Esophagus muscularis mucosa (tissue), 4 donors: Measurements from ENCODE around the gene MPPED1.

Source experiments
- CTCF ChIP-seq, 3 experiments: fragments of 200-600 bp in 2 of 3; fragments of 450-650 bp in 1 of 3; sonication (generic) in 2 of 3; IDR thresholded peaks; one replicate each; pipeline ENCODE4 v1.5.1; 2017 to 2019; ENCODE audit warnings: antibody characterized with exemption in 3 of 3, mild to moderate bottlenecking in 2 of 3, moderate library complexity in 1 of 3
- EP300 ChIP-seq: sonication (generic); formaldehyde crosslinking; IDR thresholded peaks from one replicate; pipeline ENCODE4 v1.6.1; 2017; ENCODE audit warnings: antibody characterized with exemption
- POLR2A ChIP-seq: fragments of 450-650 bp; IDR thresholded peaks from one replicate; pipeline ENCODE4 v1.6.1; 2017; ENCODE audit warnings: antibody characterized with exemption, moderate library complexity, mild to moderate bottlenecking, low read depth
- POLR2AphosphoS5 ChIP-seq, 2 donors: sonication (generic); formaldehyde crosslinking; IDR thresholded peaks; one replicate each; pipeline ENCODE4 v1.6.1; 2017; ENCODE audit warnings: antibody characterized with exemption in 2 of 2

GRCh38 chr22:43443152-43443471, 31.3 kb downstream of the MPPED1 start:
- TF ChIP-seq CTCF (IDR thresholded peaks at IDR 0.05) = no peak
- TF ChIP-seq POLR2A = no peak
- TF ChIP-seq POLR2AphosphoS5 (IDR thresholded peaks at IDR 0.05) = no peak
- TF ChIP-seq EP300 = no peak
